Inferior parietal cortex (tissue), 1 donor: ENCODE results near the gene SCN1B.
"Not testable (repeated sequence)": the region's sequence is repeated elsewhere in the genome, so short reads cannot be mapped to it uniquely, and the experiment has no call there.

Experiments
- DNase-seq: peaks from one replicate; pipeline ENCODE4 v3.0.0-alpha.2; 2016; ENCODE audit errors: extremely low spot score

SCN1B gene

GRCh38 chr19:35015954-35016351, 14.3 kb upstream of the SCN1B start:
- DNase-seq = no peak

GRCh38 chr19:35017507-35017906, 12.8 kb upstream of the SCN1B start:
- DNase-seq = no peak

- no peak for DNase-seq
These were observed 11.9 kb upstream of the SCN1B start for GRCh38 chr19:35018379-35018778.

GRCh38 chr19:35019144-35019543, 11.1 kb upstream of the SCN1B start:
- no peak for DNase-seq

DNA sequence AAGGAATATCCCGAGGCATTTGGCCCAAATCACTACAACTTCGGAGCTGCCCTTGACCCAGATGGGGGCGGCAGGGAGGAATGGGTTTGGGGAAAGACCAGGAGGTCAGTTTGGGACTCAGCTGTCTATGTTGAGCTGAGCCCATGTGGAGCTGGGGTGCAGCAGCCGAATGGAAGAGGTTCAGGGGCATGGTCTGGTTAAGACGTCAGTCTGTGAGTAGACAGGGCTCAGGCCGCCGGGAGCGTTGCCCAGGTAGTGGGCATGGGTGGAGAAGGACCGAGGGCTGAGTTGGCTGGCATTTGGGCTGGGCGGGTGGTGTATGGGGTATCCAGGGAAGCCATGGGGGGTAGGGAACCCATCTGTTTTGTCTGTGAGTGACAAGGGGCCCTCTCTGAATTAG, 9.3 kb upstream of the SCN1B start:
- no peak for DNase-seq

DNA sequence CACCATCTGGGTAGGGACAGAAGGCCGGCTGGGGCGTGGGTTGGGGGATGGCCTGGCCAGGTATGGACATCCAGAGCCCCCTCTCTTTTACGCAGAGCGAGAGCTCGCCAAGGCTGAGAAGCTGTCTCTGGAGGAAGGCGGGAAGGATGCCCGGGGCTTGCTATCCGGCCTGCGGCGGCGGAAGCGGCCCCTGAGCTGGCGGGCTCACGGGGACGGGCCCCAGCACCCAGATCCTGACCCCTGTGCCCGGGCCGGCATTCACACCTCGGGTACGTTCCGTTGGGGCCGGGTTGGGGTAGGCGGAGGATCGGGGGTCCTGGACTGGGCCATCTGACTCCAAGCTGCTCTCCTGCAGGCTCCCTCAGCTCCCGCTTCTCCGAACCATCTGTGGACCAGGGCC, 8.7 kb upstream of the SCN1B start:
- DNase-seq = no peak

DNA sequence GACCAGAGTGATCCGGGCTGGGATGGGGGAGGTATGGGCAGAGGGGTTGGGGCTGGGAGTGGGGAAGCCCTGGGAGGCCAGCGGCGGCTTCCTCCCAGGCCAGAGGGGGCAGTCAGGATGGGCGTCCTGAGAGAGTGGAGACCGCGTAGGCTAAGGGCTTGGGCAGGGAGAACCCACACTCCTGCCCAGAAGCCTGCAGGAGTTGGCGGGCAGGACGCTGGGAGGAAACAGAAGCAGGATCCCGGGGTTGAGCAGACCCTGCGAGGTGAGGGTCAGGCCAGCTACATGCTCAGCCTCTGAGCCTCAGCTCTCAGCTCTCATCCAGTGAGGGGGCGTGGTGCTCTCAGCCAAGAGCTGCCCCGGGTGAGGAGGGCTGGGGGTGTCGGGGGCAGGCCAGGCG, 7.8 kb upstream of the SCN1B start:
- no peak for DNase-seq

DNA sequence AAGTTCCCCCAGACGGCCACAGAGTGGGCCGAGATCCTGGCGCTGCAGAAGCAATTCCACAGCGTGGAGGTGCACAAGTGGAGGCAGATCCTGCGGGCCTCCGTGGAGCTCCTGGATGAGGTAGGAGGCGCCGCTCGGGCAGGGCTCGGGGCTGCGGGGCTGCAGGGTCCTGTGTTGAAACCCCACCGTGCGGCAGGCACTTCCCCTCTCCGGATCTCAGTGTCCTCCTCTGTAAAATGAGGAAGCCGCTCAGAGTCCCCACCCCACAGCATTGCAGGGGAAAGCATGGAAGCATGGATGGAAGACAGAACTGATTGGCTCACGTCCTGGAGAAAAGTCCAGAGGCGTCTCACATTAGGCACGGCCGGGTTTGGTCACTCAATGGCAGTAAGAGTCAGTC, 6.8 kb upstream of the SCN1B start:
- DNase-seq = no peak

- DNase-seq = no peak
These were observed 6.2 kb upstream of the SCN1B start for GRCh38 chr19:35024095-35024494.

DNA sequence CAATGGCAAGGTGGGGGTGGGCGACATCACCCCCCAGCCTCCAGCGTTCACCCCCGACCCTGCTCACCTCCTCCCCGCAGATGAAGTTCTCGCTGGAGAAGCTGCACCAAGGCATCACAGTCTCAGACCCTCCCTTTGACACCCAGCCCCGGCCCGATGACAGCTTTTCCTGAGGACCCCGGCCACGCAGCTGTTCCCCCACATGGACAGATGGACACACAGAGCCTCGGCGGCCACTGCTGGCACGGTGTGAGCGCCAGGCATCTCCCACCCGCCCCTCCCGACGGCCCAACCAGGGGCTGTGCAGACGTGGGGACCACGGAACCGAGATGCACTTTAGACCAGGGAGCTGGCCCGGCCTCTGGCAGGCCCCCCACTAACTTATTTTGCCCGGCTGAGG, 4.3 kb upstream of the SCN1B start:
- no peak for DNase-seq

- no peak for DNase-seq
These were observed 3.9 kb upstream of the SCN1B start for GRCh38 chr19:35026418-35026817.

DNA sequence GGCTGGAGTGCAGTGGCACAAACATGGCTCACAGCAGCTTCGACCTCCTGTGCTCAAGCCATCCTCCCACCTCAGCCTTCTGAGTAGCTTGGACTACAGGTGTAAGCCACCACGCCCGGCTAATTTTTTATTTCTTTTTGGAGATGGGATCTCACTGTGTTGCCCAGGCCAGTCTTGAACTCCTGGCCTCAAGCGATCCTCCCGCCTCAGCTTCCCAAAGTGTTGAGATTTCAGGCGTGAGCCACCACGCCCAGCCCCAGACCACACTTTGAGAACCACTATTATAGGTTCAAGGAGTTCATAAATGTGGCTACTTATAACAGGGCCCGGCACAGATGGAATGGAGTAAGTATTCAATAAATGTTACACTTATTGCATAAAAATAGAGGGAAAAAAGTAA, 3.3 kb upstream of the SCN1B start:
- no peak for DNase-seq

DNA sequence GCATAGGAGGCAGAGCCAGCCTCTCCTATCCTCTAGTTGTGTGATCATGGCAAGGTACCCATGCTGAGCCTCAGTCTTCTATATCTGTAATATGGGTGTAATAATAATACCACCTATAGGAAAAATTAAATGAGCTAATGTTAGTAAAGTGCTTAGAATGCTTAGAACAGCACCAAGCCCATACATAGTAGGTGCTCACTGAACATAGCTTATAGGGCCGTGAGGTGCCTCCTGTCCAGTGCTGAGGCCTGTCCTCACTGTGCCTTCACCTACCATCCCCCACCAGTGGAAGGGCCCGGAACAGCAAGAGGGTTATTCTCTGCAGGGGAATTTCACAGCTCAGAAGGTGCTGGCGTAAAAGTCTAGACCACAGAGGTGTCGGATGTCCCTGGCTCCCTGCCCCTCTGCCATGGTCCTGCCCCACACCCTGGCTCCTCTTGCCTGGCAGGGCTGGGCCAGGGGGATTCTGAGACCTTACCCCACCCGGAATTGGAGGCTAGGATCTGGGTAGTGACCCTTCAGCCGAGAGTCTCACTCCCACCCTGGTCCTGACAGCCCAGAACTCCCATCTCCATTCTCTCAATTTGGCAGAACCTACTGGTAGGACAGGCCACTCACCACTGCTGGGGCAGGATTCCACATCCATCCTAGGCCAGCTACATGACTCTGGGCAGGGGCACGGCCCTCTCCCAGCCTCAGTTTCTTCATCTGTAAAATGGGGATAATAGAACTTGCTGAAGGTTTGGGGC, 2.2 kb upstream of the SCN1B start:
- no peak for DNase-seq

DNA sequence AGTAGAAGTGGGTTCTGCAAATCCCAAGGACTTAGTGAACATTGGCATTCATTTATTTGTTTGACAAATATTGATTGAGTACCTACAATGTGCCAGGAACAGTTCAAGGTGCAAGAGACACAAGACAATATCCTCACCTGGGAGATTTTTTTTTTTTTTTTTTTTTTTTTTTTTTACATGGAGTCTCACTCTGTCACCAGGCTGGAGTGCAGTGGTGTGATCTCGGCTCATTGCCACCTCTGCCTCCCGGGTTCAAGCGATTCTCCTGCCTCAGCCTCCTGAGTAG, 1.7 kb upstream of the SCN1B start:
- DNase-seq = not testable (repeated sequence)

GRCh38 chr19:35029275-35029736, 964 bp upstream of the SCN1B start:
- not testable (repeated sequence) for DNase-seq

GRCh38 chr19:35029737-35030256, 473 bp upstream of the SCN1B start:
- DNase-seq = no peak

DNA sequence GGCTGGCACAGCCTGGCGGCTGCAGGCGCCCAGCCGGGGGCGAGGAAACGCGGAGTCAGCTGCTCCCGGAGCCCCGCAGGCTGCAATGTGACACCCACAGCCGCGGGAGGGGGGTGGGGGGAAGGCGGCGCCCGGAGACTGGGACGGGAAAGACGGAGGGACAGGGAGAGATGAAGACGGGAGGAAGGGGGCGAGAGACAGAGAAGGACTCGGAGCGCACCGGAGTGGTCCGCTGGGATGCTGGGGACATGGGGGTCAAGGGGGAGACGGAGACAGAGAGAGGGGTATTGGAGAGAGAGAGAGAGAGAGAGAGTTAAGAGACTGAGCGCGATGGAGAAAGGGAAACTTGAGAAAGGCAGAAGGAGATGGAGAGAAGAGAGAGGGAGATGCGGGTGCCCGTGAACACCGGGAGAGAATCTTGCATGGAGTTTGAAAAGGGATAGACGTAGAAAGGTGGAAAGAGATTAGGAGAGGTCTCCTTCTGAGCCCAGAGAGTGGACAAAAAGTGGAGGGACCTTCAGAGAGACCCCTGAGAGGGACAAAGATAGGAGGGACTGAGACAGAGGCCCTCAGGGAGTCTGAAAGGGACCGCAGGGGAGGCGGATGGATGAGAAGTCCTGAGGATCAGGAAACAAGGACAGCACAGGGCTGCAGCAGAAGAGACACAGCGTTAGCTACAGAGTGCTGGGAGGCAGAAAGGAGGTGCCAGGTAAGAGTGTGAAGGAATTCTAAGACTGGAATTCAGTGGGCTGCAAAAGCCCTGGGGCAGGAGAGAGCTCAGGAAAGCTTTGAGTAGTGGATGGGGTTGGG, 1.0 kb downstream of the SCN1B start:
- no peak for DNase-seq

- no peak for DNase-seq
These were observed 2.1 kb downstream of the SCN1B start for GRCh38 chr19:35032356-35032865.

DNA sequence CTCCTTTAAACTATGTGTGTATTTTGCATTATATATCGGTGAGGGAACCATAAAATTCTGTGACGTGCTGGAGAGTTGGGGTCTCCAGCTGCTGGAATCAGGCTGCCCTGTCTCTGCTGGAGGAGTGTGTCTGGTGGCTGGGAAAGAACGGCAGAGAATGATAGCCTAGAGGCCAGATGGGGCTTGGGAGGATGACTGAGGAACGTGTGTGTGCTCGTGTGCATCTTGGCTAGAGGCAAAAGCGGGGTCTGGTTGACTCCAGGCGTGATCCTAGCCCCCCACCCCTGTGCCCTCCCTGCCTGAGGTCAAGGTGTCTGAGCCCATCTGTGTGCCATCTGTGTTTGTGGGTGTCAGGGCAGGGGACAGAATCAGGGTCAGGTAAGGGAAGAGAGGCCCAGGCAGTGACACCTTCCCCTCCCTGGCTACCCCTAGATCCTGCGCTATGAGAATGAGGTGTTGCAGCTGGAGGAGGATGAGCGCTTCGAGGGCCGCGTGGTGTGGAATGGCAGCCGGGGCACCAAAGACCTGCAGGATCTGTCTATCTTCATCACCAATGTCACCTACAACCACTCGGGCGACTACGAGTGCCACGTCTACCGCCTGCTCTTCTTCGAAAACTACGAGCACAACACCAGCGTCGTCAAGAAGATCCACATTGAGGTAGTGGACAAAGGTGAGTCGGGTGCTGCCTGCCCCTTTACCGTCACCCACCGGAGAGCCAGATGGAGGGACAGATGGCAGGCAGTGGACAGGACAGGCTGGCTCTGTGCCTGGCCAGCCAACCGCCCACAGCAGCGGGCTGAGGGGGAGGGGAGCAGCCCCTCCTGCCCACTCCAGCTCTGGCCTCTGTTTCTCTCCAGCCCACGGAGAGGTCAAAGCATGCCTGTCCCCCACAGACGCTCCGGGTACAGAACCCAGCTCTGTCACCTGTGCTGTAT, 3.1 kb downstream of the SCN1B start:
- DNase-seq = no peak

- no peak for DNase-seq
These were observed 3.8 kb downstream of the SCN1B start for GRCh38 chr19:35034005-35034502.

DNA sequence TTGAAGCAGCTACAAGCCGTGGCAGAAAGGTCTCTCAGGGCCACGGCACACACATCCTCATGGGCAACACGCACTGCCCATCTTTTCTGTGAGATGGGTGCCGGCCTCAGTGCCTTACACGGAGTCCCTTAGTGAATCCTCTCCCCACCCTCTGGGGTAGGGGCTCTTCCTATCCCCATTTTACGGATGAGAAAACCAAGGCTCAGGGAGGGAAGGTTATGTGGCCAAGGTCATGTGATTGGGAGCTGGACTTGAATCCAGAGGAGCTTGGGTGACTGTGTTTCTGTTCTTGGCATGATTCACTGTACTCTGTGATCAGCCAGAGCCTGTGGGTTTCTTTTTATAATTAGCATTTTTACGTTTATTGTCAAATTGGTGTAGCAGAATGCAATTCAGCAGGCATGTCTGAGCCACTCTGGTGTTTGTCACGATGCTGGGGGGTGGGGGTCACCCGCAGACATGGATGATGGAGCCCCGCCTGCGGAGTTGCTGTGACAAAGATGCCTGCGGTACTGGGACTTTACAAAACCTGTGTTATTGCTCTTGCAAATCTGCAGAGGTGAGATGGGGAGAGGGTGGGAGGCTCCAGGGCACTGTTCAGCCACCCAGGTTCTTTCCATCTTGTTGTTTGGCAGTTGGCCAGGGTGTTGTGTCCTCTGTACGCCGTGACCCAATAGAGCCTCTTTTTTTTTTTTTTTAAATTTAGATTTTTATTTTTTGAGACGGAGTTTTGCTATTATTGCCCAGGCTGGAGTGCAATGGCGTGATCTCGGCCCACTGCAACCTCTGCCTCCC, 4.5 kb downstream of the SCN1B start:
- no peak for DNase-seq
